DMS 273 (cell line): Measurements from ENCODE around the gene MAPT.

ENCODE experiments used
- DNase-seq: peaks from one replicate; lab custom pipeline; 2025; ENCODE audit not compliant: unreplicated experiment; lab: John Stamatoyannopoulos, UW

MAPT gene

DNA sequence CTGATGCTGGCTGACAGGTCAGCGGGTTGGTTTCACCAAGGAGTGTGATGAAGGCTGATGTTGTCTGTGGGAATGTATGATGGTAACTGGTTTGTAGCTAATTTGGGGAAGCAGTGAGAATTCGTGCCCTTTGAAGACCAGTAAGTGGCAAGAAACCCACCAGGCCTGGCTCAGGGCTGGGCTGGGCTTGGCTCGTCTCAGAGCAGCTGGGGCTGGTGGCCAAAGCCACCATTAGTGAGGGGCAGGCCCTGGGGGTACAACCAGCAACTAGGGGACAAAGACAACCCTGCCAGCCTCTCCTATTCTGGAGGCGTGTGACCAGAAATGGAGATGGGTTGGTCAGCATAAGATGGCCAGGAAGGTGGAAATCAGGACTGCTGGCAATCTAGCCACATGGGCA, 91.7 kb downstream of the MAPT start:
- DNase-seq: no peak

DNA sequence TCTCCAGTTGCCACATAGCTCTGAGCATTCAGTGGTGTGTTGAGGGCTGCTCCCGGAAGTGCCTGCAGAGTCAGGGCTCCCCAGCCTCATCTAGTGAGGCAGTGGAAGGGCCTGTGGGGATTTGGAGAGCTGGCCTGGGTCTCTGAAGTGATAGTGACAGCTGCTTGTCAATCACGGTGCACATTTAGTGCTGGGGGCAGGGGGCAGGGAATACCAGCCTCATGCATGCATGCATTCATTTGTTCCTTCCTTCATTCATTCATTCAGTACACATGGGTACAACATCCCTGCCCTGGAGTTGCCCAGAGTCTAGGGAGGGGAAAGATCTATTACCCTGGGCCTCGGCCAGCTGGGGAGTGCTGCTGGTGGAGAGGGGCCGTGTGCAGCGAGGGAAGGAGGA, 93.4 kb downstream of the MAPT start:
- DNase-seq: no peak

DNA sequence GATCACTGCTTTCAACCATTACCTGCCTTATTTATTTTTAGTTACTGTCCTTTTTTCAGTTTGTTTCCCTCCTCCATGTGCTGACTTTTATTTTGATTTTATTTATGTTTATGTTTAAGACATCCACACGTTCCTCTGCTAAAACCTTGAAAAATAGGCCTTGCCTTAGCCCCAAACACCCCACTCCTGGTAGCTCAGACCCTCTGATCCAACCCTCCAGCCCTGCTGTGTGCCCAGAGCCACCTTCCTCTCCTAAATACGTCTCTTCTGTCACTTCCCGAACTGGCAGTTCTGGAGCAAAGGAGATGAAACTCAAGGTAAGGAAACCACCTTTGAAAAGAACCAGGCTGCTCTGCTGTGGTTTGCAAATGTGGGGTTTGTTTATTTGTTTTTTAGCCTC, 95.4 kb downstream of the MAPT start:
- DNase-seq: no peak

DNA sequence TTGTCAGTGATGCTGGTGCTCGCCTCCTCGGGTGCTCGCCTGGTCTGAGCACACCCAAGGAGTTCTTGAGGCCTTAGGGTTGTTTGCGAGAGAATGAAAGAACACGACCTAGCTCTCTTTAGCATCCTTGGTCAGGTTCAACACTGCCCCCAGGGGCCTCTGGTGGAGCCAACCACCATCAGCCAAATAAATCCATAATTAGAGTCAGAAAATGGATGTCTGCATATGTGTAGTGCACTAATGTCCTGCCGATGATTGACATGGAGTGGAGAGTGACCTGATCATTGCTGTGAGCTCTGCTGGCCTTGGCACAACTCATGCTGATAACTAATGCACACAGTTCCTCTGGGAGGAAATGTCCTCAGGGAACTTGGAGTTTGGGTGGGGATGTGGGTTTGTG, 96.5 kb downstream of the MAPT start:
- no peak for DNase-seq

DNA sequence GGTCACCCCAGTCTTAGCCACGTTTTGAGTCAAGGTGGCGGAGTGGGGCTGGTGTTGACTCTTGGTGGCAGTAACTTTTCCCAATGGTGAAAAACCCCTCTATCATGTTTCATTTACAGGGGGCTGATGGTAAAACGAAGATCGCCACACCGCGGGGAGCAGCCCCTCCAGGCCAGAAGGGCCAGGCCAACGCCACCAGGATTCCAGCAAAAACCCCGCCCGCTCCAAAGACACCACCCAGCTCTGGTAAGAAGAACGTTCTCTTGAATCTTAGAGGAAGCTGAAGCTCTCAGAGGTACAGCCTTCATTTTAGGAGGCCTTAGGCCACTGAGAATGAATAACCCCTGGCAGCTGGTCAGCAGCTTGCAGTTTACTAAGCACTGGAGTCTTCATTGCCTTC, 97.0 kb downstream of the MAPT start:
- no peak for DNase-seq

DNA sequence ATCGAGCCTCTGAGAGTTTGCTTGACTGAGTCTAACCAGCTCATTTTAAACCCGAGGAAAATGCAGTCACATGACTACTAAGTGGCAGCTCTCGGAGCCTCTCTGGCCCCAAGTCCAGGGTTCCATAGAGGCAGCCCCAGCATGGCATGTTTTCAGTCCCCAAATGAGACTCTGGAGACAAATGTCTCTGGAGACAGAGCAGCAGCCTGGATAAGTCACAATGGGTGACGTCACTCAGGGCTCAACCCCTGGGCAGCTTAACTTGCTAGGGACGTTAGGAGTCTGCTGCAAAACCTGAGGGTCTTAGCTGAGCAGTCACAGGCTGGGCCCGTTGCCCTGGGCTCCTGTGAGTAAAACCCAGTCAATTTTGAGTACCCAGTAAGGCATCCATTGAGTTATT, 97.8 kb downstream of the MAPT start:
- no peak for DNase-seq

DNA sequence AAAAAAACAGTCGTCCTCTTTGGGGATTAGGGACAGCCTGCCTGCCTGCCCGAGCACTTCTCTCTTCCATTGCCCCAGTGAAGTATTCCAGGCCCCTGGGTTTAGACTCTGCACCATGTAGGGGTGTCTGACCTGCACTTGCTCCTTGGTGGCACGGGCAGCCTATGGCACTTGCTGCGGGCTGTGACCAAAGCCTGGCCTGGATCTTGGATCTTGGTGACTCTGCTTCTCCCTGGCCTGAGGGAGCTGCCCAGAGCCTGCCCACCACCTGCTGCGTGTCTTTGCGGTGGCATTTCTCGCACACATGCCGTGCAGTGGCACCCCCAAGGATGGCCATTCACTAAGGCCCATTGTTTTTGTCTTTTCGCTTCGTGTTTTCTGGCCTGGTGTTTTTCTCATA, 98.5 kb downstream of the MAPT start:
- DNase-seq: no peak

DNA sequence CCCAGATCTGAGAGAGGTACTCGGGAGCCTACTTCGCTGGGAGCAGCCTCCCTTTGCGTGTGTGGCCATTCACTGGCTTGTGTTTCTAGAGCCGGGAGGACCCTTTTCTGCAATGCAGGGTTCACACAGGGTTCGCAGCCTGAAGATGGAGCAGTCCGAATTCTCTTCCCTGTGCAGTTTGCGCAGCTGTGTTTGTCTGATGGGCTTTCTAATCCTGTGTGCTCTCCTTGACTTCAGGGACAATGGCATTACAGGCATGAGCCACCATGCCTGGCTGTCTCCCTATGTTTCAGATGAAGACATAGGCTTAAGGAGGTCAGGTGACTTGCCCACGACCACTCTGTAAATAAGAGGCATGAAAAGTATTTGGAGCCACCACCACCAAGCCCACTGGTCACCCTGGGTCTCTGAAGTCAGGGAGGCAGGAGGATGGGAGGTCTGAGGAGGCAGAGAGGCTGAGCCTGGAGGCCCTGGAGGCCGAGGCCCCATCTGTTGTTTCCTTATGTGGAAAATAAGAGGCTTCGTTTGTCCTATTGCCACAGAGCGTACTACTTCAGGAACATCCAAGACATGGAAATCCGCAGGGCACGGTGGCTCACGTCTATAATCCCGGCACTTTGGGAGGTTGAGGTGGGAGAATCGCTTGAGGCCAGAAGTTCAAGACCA, 99.7 kb downstream of the MAPT start:
- DNase-seq: no peak

DNA sequence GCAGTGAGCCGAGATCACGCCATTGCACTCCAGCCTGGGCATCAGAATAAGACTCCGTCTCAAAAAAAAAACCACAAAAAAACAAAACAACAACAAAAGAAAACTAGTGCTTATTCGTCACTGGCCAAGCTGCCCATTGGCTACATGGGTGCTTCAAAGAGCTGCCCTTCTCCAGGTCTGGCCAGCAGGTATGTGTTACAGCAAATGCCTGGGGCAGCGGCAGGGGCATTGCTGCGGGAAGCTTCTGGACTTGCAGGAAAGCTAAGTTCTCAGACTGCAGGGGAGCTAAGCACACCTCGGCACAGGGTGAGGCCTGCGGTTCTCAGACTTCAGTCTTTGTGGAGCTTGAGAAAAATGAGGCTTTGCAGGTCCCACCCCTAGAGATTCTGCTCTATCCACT, 100.6 kb downstream of the MAPT start:
- DNase-seq: no peak

DNA sequence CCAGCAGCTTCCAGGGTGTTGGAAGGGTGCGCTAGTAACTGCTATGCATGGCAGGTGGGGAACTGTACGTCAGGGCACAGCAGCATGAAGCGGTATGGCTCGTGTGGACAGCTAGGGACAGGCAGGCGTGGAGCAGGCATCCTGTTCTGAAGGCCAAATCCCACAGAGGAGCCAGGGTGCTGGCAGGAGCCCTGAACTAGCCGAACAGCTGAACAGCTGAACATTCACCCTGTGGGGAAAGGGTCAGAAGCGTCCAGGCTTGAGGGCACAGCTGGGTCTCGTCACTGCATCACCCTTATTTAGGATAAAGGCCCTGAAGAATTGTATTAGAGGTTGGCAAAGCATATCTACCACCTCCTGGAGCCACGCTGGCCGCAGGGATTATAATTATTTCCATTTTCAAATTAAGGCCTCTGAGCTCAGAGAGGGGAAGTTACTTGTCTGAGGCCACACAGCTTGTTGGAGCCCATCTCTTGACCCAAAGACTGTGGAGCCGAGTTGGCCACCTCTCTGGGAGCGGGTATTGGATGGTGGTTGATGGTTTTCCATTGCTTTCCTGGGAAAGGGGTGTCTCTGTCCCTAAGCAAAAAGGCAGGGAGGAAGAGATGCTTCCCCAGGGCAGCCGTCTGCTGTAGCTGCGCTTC, 101.4 kb downstream of the MAPT start:
- no peak for DNase-seq

DNA sequence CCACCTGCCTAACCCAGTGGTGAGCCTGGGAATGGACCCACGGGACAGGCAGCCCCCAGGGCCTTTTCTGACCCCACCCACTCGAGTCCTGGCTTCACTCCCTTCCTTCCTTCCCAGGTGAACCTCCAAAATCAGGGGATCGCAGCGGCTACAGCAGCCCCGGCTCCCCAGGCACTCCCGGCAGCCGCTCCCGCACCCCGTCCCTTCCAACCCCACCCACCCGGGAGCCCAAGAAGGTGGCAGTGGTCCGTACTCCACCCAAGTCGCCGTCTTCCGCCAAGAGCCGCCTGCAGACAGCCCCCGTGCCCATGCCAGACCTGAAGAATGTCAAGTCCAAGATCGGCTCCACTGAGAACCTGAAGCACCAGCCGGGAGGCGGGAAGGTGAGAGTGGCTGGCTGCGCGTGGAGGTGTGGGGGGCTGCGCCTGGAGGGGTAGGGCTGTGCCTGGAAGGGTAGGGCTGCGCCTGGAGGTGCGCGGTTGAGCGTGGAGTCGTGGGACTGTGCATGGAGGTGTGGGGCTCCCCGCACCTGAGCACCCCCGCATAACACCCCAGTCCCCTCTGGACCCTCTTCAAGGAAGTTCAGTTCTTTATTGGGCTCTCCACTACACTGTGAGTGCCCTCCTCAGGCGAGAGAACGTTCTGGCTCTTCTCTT, 102.1 kb downstream of the MAPT start:
- no peak for DNase-seq

DNA sequence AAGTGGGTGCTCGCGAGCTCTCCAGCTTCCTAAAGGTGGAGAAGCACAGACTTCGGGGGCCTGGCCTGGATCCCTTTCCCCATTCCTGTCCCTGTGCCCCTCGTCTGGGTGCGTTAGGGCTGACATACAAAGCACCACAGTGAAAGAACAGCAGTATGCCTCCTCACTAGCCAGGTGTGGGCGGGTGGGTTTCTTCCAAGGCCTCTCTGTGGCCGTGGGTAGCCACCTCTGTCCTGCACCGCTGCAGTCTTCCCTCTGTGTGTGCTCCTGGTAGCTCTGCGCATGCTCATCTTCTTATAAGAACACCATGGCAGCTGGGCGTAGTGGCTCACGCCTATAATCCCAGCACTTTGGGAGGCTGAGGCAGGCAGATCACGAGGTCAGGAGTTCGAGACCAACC, 102.8 kb downstream of the MAPT start:
- no peak for DNase-seq

DNA sequence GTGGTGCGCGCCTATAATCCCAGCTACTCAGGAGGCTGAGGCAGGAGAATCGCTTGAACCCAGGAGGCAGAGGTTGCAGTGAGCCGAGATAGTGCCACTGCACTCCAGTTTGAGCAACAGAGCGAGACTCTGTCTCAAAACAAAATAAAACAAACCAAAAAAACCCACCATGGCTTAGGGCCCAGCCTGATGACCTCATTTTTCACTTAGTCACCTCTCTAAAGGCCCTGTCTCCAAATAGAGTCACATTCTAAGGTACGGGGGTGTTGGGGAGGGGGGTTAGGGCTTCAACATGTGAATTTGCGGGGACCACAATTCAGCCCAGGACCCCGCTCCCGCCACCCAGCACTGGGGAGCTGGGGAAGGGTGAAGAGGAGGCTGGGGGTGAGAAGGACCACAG, 103.3 kb downstream of the MAPT start:
- DNase-seq: no peak

DNA sequence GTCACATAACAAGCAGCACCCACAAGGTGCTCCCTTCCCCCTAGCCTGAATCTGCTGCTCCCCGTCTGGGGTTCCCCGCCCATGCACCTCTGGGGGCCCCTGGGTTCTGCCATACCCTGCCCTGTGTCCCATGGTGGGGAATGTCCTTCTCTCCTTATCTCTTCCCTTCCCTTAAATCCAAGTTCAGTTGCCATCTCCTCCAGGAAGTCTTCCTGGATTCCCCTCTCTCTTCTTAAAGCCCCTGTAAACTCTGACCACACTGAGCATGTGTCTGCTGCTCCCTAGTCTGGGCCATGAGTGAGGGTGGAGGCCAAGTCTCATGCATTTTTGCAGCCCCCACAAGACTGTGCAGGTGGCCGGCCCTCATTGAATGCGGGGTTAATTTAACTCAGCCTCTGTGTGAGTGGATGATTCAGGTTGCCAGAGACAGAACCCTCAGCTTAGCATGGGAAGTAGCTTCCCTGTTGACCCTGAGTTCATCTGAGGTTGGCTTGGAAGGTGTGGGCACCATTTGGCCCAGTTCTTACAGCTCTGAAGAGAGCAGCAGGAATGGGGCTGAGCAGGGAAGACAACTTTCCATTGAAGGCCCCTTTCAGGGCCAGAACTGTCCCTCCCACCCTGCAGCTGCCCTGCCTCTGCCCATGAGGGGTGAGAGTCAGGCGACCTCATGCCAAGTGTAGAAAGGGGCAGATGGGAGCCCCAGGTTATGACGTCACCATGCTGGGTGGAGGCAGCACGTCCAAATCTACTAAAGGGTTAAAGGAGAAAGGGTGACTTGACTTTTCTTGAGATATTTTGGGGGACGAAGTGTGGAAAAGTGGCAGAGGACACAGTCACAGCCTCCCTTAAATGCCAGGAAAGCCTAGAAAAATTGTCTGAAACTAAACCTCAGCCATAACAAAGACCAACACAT, 104.9 kb downstream of the MAPT start, which contains the start of gene STH:
STH (plus strand) TSS at position 264 of the 913 bp plus-strand sequence; CDS start at position 294, 30 bp downstream.
- DNase-seq: no peak

DNA sequence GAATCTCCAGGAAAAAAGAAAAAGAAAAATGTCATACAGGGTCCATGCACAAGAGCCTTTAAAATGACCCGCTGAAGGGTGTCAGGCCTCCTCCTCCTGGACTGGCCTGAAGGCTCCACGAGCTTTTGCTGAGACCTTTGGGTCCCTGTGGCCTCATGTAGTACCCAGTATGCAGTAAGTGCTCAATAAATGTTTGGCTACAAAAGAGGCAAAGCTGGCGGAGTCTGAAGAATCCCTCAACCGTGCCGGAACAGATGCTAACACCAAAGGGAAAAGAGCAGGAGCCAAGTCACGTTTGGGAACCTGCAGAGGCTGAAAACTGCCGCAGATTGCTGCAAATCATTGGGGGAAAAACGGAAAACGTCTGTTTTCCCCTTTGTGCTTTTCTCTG, 105.5 kb downstream of the MAPT start:
- no peak for DNase-seq

DNA sequence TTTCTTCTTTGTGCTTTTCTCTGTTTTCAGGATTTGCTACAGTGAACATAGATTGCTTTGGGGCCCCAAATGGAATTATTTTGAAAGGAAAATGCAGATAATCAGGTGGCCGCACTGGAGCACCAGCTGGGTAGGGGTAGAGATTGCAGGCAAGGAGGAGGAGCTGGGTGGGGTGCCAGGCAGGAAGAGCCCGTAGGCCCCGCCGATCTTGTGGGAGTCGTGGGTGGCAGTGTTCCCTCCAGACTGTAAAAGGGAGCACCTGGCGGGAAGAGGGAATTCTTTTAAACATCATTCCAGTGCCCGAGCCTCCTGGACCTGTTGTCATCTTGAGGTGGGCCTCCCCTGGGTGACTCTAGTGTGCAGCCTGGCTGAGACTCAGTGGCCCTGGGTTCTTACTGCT, 105.9 kb downstream of the MAPT start:
- DNase-seq: no peak

DNA sequence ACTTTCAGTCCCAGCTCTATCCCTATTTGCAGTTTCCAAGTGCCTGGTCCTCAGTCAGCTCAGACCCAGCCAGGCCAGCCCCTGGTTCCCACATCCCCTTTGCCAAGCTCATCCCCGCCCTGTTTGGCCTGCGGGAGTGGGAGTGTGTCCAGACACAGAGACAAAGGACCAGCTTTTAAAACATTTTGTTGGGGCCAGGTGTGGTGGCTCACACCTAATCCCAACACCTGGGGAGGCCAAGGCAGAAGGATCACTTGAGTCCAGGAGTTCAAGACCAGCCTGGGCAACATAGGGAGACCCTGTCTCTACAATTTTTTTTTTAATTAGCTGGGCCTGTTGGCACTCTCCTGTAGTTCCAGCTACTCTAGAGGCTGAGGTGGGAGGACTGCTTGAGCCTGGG, 106.4 kb downstream of the MAPT start:
- DNase-seq: no peak

DNA sequence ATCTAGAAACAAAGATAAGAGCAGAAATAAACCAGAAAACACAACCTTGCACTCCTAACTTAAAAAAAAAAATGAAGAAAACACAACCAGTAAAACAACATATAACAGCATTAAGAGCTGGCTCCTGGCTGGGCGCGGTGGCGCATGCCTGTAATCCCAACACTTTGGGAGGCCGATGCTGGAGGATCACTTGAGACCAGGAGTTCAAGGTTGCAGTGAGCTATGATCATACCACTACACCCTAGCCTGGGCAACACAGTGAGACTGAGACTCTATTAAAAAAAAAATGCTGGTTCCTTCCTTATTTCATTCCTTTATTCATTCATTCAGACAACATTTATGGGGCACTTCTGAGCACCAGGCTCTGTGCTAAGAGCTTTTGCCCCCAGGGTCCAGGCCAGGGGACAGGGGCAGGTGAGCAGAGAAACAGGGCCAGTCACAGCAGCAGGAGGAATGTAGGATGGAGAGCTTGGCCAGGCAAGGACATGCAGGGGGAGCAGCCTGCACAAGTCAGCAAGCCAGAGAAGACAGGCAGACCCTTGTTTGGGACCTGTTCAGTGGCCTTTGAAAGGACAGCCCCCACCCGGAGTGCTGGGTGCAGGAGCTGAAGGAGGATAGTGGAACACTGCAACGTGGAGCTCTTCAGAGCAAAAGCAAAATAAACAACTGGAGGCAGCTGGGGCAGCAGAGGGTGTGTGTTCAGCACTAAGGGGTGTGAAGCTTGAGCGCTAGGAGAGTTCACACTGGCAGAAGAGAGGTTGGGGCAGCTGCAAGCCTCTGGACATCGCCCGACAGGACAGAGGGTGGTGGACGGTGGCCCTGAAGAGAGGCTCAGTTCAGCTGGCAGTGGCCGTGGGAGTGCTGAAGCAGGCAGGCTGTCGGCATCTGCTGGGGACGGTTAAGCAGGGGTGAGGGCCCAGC, 107.3 kb downstream of the MAPT start:
- no peak for DNase-seq

DNA sequence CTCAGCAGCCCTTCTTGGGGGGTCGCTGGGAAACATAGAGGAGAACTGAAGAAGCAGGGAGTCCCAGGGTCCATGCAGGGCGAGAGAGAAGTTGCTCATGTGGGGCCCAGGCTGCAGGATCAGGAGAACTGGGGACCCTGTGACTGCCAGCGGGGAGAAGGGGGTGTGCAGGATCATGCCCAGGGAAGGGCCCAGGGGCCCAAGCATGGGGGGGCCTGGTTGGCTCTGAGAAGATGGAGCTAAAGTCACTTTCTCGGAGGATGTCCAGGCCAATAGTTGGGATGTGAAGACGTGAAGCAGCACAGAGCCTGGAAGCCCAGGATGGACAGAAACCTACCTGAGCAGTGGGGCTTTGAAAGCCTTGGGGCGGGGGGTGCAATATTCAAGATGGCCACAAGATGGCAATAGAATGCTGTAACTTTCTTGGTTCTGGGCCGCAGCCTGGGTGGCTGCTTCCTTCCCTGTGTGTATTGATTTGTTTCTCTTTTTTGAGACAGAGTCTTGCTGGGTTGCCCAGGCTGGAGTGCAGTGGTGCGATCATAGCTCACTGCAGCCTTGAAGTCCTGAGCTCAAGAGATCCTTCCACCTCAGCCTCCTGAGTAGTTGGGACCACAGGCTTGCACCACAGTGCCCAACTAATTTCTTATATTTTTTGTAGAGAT, 108.1 kb downstream of the MAPT start:
- DNase-seq: peak; percentile 79

DNA sequence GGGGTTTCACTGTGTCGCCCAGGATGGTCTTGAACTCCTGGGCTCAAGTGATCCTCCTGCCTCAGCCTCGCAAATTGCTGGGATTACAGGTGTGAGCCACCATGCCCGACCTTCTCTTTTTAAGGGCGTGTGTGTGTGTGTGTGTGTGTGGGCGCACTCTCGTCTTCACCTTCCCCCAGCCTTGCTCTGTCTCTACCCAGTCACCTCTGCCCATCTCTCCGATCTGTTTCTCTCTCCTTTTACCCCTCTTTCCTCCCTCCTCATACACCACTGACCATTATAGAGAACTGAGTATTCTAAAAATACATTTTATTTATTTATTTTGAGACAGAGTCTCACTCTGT, 108.6 kb downstream of the MAPT start:
- DNase-seq: no peak
